Bronchial epithelial cell (primary cell): ENCODE data around the gene ELAVL3. TPM values are rescaled to one million over a fixed set of nuclear protein-coding genes. Genes with fewer than 3 reads are reported as not detected.

Experiments used
- DNase-seq: peaks from one replicate; pipeline ENCODE4 v3.0.0-alpha.2; 2010; ENCODE audit warnings: low read depth
- FAIRE-seq: peaks from 2 replicates; lab custom pipeline; 2011; peaks lifted over from hg19 to GRCh38; lab: Jason Lieb, UNC
- H3K27me3 ChIP-seq: 2 replicates; pipeline ENCODE4 v1.5.1; 2011; ENCODE audit warnings: low read length; ENCODE audit not compliant: control insufficient read depth, insufficient read depth
- H3K36me3 ChIP-seq: 2 replicates; pipeline ENCODE4 v1.5.1; 2011; ENCODE audit warnings: low read length; ENCODE audit not compliant: control insufficient read depth, insufficient read depth
- H3K4me3 ChIP-seq: 2 replicates; pipeline ENCODE4 v1.5.1; 2011; ENCODE audit warnings: mild to moderate bottlenecking, low read depth, low read length, control low read depth
- CTCF ChIP-seq: IDR thresholded peaks from 2 replicates; pipeline ENCODE4 v1.5.1; 2011; ENCODE audit warnings: mild to moderate bottlenecking, moderate library complexity, low read length, control low read depth, inconsistent platforms; ENCODE audit not compliant: insufficient read depth, severe bottlenecking
- total RNA-seq: library from RNA; depleted of rRNA; stranded (reverse); fragments of >200 nt; gene quantifications from 2 replicates; pipeline ENCODE4 v1.2.1, GENCODE V29; 2014

Gene ELAVL3
- total RNA-seq, 1 donor from 2014 or later = not detected

- no peak for TF ChIP-seq CTCF
- Histone ChIP-seq H3K27me3 (no peaks in the 10 kb centered on the region), H3K36me3 (peaks cover 8% of the 10 kb centered on the region), H3K4me3 (no peak overlapping the region)
- FAIRE-seq = no peak
- DNase-seq = no peak
Measured at GRCh38 chr19:11495885-11496284, 15.0 kb upstream of the ELAVL3 start.

DNA sequence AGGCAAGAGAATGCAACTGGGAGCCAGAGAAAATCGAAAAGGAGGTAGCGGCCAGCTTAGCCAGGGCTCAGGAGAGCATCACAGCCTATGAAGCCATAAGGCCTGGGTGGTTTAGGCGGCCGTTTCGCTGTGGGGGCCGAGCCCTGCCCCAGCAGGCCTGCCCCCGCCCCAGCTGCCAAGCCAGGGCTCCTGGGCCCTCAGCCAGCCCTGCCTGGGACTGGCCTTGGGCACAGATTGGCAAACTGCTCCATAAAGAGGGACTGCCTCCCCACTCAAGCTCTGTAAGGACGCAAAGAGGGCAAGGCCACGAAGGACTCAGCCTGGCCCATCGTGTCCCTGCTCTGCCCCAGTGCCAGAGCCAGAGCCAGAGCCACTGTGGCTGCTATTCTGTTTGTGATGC is 14.6 kb upstream of the ELAVL3 start:
- peaks cover 8% of the 10 kb centered on the region for H3K36me3 ChIP-seq
- FAIRE-seq (no peak), DNase-seq (no peak)
- H3K4me3 ChIP-seq = no peak overlapping the region
- no peak for TF ChIP-seq CTCF
- no peaks in the 10 kb centered on the region for H3K27me3 ChIP-seq

GRCh38 chr19:11494634-11495285 is 13.9 kb upstream of the ELAVL3 start:
- TF ChIP-seq CTCF = no peak
- no peak for FAIRE-seq
- DNase-seq = no peak
- Histone ChIP-seq H3K27me3 (no peaks in the 10 kb centered on the region), H3K4me3 (no peak overlapping the region), H3K36me3 (peaks cover 8% of the 10 kb centered on the region)

- no peak for TF ChIP-seq CTCF
- Histone ChIP-seq H3K36me3 (no peaks in the 10 kb centered on the region), H3K4me3 (no peak overlapping the region), H3K27me3 (no peaks in the 10 kb centered on the region)
- FAIRE-seq (no peak), DNase-seq (no peak)
Measured at GRCh38 chr19:11489378-11489777, 8.5 kb upstream of the ELAVL3 start.

DNA sequence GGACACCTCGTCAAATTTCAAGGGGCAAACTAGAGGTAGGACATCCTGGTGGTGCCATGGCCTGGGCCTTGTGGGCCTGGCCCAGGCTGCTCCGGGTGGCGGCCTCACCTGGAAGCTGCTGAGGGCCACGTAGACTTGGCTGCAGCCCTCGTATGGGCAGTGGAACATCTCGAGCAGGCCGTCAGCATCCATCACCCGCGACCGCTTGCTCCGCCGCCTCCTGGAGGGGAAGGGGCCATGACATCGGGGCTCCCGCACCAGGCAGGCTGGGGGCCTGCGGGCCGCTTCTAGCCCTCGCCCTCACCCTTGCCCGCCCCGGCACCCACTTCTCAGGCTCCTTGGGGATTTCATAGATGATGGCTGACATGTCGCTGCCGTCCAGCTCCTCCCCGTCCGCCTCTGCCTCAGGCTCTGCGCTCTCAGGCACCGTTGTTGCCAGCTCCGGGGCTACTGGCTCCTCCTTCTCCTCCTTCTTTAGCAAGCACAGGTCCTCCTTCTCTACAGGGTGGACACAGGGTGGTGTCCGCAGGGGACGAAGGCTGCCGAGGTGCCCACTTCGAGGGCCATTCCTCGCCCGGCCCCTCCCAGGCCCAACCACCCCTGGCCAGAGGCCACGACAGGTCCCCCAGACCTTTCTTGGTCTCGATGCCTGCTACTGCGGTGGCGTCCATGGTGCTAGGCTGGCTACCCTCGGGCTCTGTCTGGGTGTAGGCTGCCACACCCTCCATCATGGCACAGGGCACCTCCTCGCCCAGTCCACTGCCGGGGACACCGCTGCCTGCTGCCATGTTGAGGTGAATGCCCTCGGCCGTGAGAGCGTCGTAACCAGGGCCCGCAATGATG is 6.0 kb upstream of the ELAVL3 start:
- Histone ChIP-seq H3K4me3 (no peak overlapping the region), H3K36me3 (no peaks in the 10 kb centered on the region), H3K27me3 (peaks cover 3% of the 10 kb centered on the region)
- DNase-seq (no peak), FAIRE-seq (no peak)
- no peak for TF ChIP-seq CTCF
